Measurements from ENCODE around the gene SRRM4. TPM values are rescaled to one million over a fixed set of nuclear protein-coding genes. Genes with fewer than 3 reads are reported as not detected.

SRRM4 gene
- total and polyA plus RNA-seq, 2 experiments from 2014 or later = 0.53 to 0.63 TPM

- TF ChIP-seq ZNF462 (CRISPR knock-in tag; IDR thresholded peaks at IDR 0.05) = no peak
- no peak for TF ChIP-seq STAT1 (IDR thresholded peaks at IDR 0.05; ENCODE audit: unreplicated experiment)
Observed at GRCh38 chr12:118958520-118958919, 22.8 kb upstream of the SRRM4 start (continued).

GRCh38 chr12:118959348-118959747 is 22.0 kb upstream of the SRRM4 start:
- Histone ChIP-seq H3F3A (replicated peaks; ENCODE audit: low read depth) (no peaks in the 10 kb centered on the region), H3K36me3 (ENCODE audit: insufficient read depth) (no peaks in the 10 kb centered on the region), H3K27ac (ENCODE audit: low read depth) (no peak overlapping the region), H3K79me2 (replicated peaks; ENCODE audit: insufficient read depth) (no peaks in the 10 kb centered on the region), H4K20me1 (replicated peaks; ENCODE audit: insufficient read depth) (no peaks in the 10 kb centered on the region), H3K9me2 (ENCODE audit: insufficient read depth) (0 out of 2 replicates have a peak, but pooled peaks cover 8% of the 10 kb centered on the region), H2AFZ (no peak overlapping the region), H3K4me3 (no peak overlapping the region), H3K4me1 (ENCODE audit: insufficient read depth) (peaks cover 10% of the 10 kb centered on the region; the same call in 1 of the 2 replicates), H3K4me2 (no peak overlapping the region), H3K27me3 (ENCODE audit: insufficient read depth) (no peaks in the 10 kb centered on the region)
- Mint-ChIP-seq H3K27ac (no peak overlapping the region), H3K27me3 (ENCODE audit: insufficient read depth, low read depth, poor library complexity) (peaks cover 4% of the 10 kb centered on the region), H3K4me3 (no peak overlapping the region), H3K4me1 (peaks cover 6% of the 10 kb centered on the region; the same call in 2 of the 3 replicates), H3K36me3 (ENCODE audit: low read depth) (no peaks in the 10 kb centered on the region), H3K9me3 (peaks cover 10% of the 10 kb centered on the region)
- DNase-seq (ENCODE audit: low spot score) (no peak), ATAC-seq (no peak)
- TF ChIP-seq EZH2 (IDR thresholded peaks at IDR 0.05; ENCODE audit: low read depth, unreplicated experiment) (no peak), STAT1 (IDR thresholded peaks at IDR 0.05; ENCODE audit: unreplicated experiment) (no peak), JUNB (IDR thresholded peaks at IDR 0.05; ENCODE audit: unreplicated experiment) (no peak), ETS1 (IDR thresholded peaks at IDR 0.05) (no peak), REST (IDR thresholded peaks at IDR 0.05; ENCODE audit: unreplicated experiment) (no peak)
